GM12891 (cell line): Measurements from ENCODE around the gene FOSL2.
A peak's percentile ranks its signal among the peaks of the same experiment; 100 is the strongest.

Source experiments
- DNase-seq: peaks from one replicate; pipeline ENCODE4 v3.0.0; 2011; ENCODE audit warnings: low spot score; ENCODE audit not compliant: insufficient read length
- FAIRE-seq: peaks from 2 replicates; lab custom pipeline; 2011; peaks lifted over from hg19 to GRCh38; lab: Jason Lieb, UNC
- PAX5 ChIP-seq: IDR thresholded peaks from 2 replicates; pipeline ENCODE4 v1.6.1; 2011; ENCODE audit warnings: low read length, moderate library complexity, mild to moderate bottlenecking; ENCODE audit not compliant: insufficient read depth, severe bottlenecking
- POLR2A ChIP-seq: IDR thresholded peaks from 2 replicates; pipeline ENCODE4 v1.6.1; 2011; ENCODE audit warnings: low read depth, low read length, control low read depth
- POLR2AphosphoS5 ChIP-seq: IDR thresholded peaks from 2 replicates; pipeline ENCODE4 v1.6.1; 2011; ENCODE audit warnings: low read depth, low read length, control low read depth
- POU2F2 ChIP-seq: IDR thresholded peaks from 2 replicates; pipeline ENCODE4 v1.6.1; 2011; ENCODE audit warnings: low read depth, mild to moderate bottlenecking, control low read depth, low read length, moderate library complexity
- SPI1 ChIP-seq: IDR thresholded peaks from 2 replicates; pipeline ENCODE4 v1.6.1; 2011; ENCODE audit warnings: low read depth, low read length, control low read depth
- TAF1 ChIP-seq: IDR thresholded peaks from 2 replicates; pipeline ENCODE4 v1.6.1; 2011; ENCODE audit warnings: low read depth, low read length, control low read depth

The FOSL2 gene

DNA sequence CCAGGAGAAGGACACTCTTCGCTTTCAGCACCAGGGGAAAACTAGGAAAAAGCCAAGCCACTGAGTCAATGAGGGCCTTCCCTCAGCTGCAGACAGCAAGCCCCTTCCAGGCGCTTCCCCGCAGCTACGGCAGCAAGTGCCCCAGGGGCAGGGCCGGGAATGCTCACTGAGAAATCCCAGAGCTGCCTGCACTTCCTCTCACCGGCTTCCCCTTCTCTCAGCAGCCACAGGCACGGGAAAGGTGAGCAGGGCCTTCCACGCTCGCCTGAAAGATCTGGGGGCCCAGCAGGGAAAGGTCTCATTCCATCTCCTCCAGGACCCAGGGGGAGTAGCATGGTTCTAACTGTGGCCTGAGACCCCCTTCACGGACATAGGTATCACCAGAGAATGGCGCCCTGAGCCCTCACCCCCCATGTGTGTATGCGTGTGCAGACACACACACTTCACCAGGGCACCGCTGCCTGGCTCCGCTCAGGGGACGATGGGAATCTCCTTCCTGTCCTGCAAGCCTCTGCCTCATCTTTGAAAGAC is 29.6 kb upstream of the FOSL2 start:
- TF ChIP-seq POLR2AphosphoS5 (no peak), POU2F2 (no peak), SPI1 (no peak), PAX5 (no peak), TAF1 (no peak), POLR2A (no peak)
- FAIRE-seq (no peak), DNase-seq (no peak)

DNA sequence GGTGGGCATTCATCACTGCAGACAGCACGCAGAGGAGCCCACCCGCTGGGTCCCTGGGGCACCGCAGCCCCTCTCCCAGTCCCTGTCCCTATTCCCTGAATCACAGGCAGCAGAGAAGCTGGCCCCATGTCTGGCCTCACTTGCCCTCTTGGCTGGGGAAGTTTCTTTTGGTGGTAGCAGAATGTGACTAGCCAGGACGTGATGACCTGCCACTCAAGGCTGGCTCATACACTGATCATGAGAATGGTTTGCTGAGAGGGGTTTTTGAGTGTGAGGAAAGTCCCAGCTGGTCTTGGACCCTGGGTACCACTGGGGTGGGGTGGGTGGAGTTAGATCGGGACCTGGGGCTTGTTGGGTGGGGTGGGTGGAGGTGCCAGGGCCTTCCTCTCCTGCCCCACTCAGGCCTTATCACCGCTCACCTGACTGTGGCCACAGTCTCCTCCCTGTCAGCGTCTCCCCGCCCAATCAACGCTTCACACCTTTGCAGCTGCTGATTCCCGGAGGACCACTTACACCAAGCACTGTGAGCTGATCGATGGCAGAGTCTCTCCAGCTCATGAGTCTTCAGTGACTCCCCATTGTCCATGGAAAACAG is 28.9 kb upstream of the FOSL2 start:
- FAIRE-seq (no peak), DNase-seq (no peak)
- TF ChIP-seq POU2F2 (no peak), POLR2A (no peak), SPI1 (no peak), TAF1 (no peak), POLR2AphosphoS5 (no peak), PAX5 (no peak)

DNA sequence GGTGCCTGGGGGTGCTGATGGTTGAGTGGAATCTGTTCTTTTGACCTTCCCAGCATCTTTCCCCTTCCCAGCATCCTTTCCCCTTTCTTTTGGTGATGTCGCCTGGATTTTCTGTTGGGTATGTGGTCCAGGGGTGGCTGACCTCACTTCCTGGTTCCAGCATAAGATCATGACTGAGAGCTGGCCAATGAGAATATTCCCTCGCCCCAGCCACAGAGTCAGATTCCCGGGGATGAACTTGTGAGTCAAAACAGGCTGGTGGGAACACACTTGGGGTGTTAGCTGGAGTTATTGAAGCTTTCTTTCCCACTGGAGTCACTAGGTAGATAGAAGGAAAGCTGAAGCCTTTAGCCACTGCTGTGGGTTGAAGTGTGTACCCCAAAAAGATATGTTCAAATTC is 28.0 kb upstream of the FOSL2 start:
- FAIRE-seq = no peak
- no peak for DNase-seq

DNA sequence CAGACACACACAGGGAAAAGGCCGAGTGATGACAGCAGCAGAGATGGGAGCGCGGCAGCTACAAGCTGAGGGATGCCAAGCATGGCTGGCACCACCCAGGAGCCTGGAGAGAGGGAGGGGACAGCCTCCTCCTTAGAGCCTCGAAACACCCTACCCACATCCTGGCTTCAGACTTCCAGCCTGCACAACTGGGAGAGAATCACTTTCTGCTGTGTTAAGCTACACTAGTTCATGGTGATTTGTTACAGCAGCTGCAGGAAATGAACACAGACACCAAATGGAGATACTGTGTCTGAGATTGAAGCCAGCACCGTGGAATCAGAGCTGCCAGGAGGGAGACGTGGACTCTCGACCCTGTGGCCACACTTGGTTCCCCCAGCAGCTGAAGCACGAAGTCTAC is 27.5 kb upstream of the FOSL2 start:
- TF ChIP-seq POU2F2 (no peak), TAF1 (no peak), POLR2A (no peak), POLR2AphosphoS5 (no peak), PAX5 (no peak), SPI1 (no peak)
- no peak for DNase-seq
- no peak for FAIRE-seq

More for the DNA sequence above, 28.0 kb upstream of the FOSL2 start:
- TF ChIP-seq SPI1 (no peak), PAX5 (no peak), POLR2A (no peak), POU2F2 (no peak), POLR2AphosphoS5 (no peak), TAF1 (no peak)

DNA sequence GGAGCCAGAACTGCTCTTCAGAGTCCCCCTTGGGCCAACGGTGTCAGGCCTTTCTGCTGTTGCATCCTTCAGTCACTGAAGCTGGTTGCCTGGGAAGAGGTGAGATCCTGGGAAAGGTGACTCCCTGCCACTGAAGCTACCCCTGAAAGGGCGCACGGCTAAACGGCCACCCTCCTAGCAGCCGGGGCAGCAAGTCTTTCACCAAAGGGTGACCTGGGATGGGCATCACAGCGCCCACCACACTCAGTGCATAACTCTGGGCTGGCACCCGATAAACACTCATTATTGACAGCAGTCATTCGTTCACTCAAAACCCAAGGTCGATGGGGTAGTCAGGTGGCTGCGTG is 26.5 kb upstream of the FOSL2 start:
- FAIRE-seq = no peak
- DNase-seq = no peak
- TF ChIP-seq SPI1 = no peak
- TF ChIP-seq POLR2A = no peak
- no peak for TF ChIP-seq TAF1
- no peak for TF ChIP-seq POLR2AphosphoS5
- no peak for TF ChIP-seq PAX5
- no peak for TF ChIP-seq POU2F2

DNA sequence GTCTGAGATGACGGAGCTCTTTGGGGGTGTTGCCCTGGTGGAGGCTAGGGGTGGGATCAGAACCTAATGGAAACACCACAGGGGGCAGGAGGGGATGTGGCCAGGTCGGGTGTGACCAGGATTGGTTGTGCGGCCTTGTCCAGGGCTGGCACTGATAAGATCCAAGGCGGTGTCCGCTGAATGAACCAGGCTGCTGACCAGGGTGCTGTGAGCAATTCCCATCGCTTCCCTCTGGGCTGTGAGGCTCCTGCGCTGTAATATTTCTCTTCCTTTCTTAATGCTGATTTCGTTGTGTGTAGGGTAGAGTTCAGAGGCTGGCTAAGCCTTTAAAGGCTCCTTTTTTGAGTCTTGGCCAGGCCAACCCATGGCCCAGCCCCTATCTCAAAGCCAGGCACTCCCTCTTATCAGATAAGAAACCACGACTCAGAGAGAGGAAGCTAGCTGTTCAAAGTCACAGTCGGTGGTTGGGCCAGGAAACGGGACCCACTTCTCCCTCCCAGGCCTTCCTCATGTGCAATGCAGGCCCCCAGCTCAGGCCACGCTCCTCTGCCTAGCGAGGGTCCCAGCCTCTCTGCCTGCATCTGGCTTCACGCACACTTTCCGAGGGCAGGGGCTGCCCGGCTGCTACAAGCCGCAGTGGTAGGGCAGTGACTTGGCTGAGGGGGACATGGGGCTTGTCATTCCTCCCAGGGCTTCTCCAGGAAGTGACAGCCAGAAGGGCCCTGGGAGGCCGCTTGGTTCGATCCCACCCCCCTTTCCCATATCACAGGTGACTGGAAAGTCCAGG is 26.0 kb upstream of the FOSL2 start:
- FAIRE-seq = peak; percentile 9

DNA sequence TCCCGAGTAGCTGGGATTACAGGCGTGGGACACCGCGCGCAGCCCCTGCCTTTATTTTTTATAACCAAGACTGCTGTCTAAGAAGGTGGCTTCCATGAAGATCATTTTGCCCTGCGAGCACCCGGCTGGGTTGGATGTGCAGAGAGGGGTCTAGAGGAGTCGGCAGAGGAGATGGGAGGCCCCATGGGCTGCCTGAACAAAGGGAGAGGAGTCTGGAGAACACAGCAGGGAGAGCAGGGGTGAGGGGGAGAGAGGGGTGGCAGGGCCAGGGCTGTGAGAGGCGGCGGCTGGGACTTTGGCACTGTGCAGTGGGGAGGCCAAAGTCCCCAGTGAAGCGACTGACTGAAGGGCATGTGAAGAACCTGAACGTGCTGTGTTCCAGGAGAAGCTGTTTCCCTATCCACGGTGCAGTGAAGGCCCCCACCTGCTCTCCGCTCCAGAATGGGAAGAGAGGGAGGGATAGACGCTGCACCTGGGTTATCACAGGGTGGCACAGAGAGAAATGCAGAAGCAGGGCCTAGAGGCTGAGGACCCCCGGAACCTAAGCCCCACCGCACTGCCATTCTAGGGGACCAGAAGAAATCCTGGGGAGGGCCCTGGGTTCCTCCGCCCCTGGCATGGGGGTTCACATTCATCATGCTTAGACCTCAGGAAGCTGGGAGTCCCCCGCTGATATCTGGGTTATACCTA is 24.8 kb upstream of the FOSL2 start:
- TF ChIP-seq PAX5 (no peak), POLR2AphosphoS5 (no peak), TAF1 (no peak), POU2F2 (no peak), POLR2A (no peak), SPI1 (no peak)

More for the DNA sequence above, 26.0 kb upstream of the FOSL2 start:
- DNase-seq = no peak
- TF ChIP-seq POU2F2 (no peak), PAX5 (no peak)

DNA sequence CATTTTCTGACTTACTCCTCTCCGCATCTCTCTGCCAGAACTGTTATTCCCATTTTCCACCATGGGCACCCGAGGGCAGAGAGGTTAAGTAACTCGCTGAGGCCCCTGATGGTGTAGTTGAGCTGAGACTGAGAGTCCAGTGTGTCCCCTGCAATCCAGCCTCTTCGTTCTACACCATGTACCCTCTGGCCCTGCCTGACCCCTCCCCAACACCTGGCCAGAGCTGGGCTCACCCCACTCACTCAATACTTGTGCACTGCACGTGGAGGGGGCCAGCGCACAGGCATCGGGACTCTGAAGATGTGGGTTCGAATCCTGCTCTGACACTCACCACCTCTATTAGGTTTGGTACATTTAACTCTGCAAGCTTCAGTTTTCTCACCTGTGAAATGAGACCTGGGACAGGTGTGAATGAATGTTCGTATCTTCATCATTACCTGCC is 24.3 kb upstream of the FOSL2 start:
- FAIRE-seq = no peak

More for the DNA sequence above, 24.8 kb upstream of the FOSL2 start:
- DNase-seq (no peak), FAIRE-seq (no peak)

DNA sequence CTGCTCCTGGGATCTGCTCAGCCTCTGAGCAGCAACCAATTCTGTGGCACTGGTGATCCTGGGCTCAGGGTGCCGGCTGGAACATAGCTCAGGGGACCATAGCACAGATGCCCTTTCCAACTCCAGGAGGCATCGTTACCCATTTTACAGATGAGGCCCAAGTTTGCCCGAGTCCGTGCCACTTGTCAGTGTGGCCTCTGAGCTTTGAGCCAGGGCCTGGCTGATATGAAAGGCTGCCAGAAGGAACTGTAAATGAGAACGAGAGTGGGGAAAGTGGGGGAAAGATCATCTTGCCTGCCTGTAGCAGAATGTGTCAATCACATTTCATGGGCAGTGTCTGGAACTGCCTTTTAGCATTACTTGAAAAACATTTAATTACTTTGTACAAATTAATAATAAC is 23.3 kb upstream of the FOSL2 start:
- TF ChIP-seq POLR2A (no peak), POU2F2 (no peak), PAX5 (no peak), TAF1 (no peak), POLR2AphosphoS5 (no peak), SPI1 (no peak)

More for the DNA sequence above, 24.3 kb upstream of the FOSL2 start:
- TF ChIP-seq PAX5 (no peak), SPI1 (no peak), POLR2AphosphoS5 (no peak), TAF1 (no peak), POU2F2 (no peak), POLR2A (no peak)
- DNase-seq = no peak

More for the DNA sequence above, 23.3 kb upstream of the FOSL2 start:
- DNase-seq (no peak), FAIRE-seq (no peak)
